Body of pancreas (tissue), 4 donors: Measurements from ENCODE around the gene FOLR2.

Source experiments
- POLR2A ChIP-seq, 3 donors: fragments of 450-650 bp; IDR thresholded peaks; one replicate each; pipeline ENCODE4 v1.6.1; 2016; ENCODE audit warnings: antibody characterized with exemption in 3 of 3, mild to moderate bottlenecking in 2 of 3
- TF ChIP-seq, protein P1 (sequence below), 7 experiments: fragments of 450-650 bp in 4 of 7; fragments of 200-600 bp in 3 of 7; sonication (generic) in 3 of 7; IDR thresholded peaks; one replicate each; pipeline ENCODE4 v1.5.1; 2016 to 2019; ENCODE audit warnings: antibody characterized with exemption in 7 of 7

DNA sequence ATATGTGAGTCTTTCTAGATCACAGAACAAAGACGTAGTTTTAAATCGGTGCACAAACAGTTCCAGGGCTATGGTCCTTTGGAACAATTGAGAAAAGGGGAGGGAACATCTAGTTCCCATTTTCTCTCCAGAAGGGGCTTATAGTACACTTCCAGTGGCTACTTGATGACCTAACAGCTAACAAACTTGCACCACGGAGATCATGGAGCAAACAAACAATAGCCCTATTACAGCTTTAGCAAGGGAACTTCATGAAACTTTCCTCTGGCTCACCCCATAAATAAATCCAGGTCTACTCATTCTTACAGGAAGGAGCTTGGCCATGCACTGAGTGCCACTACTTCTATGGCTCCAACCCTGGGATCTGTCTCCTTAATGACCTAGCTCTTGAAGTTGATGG lies 8.3 kb upstream of the FOLR2 start:
- TF ChIP-seq, protein P1, sequence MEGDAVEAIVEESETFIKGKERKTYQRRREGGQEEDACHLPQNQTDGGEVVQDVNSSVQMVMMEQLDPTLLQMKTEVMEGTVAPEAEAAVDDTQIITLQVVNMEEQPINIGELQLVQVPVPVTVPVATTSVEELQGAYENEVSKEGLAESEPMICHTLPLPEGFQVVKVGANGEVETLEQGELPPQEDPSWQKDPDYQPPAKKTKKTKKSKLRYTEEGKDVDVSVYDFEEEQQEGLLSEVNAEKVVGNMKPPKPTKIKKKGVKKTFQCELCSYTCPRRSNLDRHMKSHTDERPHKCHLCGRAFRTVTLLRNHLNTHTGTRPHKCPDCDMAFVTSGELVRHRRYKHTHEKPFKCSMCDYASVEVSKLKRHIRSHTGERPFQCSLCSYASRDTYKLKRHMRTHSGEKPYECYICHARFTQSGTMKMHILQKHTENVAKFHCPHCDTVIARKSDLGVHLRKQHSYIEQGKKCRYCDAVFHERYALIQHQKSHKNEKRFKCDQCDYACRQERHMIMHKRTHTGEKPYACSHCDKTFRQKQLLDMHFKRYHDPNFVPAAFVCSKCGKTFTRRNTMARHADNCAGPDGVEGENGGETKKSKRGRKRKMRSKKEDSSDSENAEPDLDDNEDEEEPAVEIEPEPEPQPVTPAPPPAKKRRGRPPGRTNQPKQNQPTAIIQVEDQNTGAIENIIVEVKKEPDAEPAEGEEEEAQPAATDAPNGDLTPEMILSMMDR (IDR thresholded peaks at IDR 0.05) = no peak
- no peak for TF ChIP-seq POLR2A (IDR thresholded peaks at IDR 0.05)
